Esophagus muscularis mucosa (tissue), 4 donors: Measurements from ENCODE around the gene KLHL29. TPM values are rescaled to one million over a fixed set of nuclear protein-coding genes. Genes with fewer than 3 reads are reported as not detected.

Source experiments
- DNase-seq: peaks from one replicate; pipeline ENCODE4 v3.0.0-alpha.2; 2017; ENCODE audit errors: extremely low spot score
- H3K27ac ChIP-seq, 4 donors: fragments of 200-600 bp; sonication (generic); replicated peaks in 1 of 4; 1 replicate in 3 of 4; 2 replicates in 1 of 4; pipeline ENCODE4 v1.5.1; 2016 to 2019; ENCODE audit warnings: mild to moderate bottlenecking in 1 of 4
- H3K27me3 ChIP-seq, 4 donors: fragments of 200-600 bp; sonication (generic); one replicate each; pipeline versions ENCODE4 v1.5.1 to v1.6.0; 2016 to 2019
- H3K36me3 ChIP-seq, 4 donors: fragments of 200-600 bp; sonication (generic); one replicate each; pipeline ENCODE4 v1.5.1; 2016 to 2019
- H3K4me1 ChIP-seq, 4 donors: fragments of 200-600 bp; sonication (generic); one replicate each; pipeline ENCODE4 v1.5.1; 2016 to 2019
- H3K4me3 ChIP-seq, 4 donors: fragments of 200-600 bp; sonication (generic); 1 replicate in 2 of 4; 2 replicates in 2 of 4; pipeline ENCODE4 v1.5.1; 2016 to 2019; ENCODE audit warnings: mild to moderate bottlenecking in 4 of 4, moderate library complexity in 1 of 4
- H3K9me3 ChIP-seq, 4 donors: fragments of 200-600 bp; sonication (generic); 1 replicate in 3 of 4; 2 replicates in 1 of 4; pipeline ENCODE4 v1.5.1; 2016 to 2019
- EP300 ChIP-seq: sonication (generic); formaldehyde crosslinking; IDR thresholded peaks from one replicate; pipeline ENCODE4 v1.6.1; 2017; ENCODE audit warnings: antibody characterized with exemption
- POLR2A ChIP-seq: fragments of 450-650 bp; IDR thresholded peaks from one replicate; pipeline ENCODE4 v1.6.1; 2017; ENCODE audit warnings: antibody characterized with exemption, moderate library complexity, mild to moderate bottlenecking, low read depth
- POLR2AphosphoS5 ChIP-seq, 2 donors: sonication (generic); formaldehyde crosslinking; IDR thresholded peaks; one replicate each; pipeline ENCODE4 v1.6.1; 2017; ENCODE audit warnings: antibody characterized with exemption in 2 of 2
- WGBS: methylation state at CpG from one replicate; pipeline ENCODE4 v1.1.5; 2018; 5-methylcytosine and 5-hydroxymethylcytosine counted together
- intact Hi-C: fragments of 100-400 bp; cut with DNase I; formaldehyde crosslinking; loops from one replicate; pipeline ENCODE4 v1.15.1; 2023
- total RNA-seq, 4 donors: library from RNA; depleted of rRNA; stranded (reverse); fragments of >200 nt; gene quantifications; one replicate each; pipeline versions ENCODE4 v1.1.0 to v1.2.1, GENCODE V29; 2016
- TF ChIP-seq, protein P1 (sequence below), 3 experiments: fragments of 200-600 bp in 2 of 3; fragments of 450-650 bp in 1 of 3; sonication (generic) in 2 of 3; IDR thresholded peaks; one replicate each; pipeline ENCODE4 v1.5.1; 2017 to 2019; ENCODE audit warnings: antibody characterized with exemption in 3 of 3, mild to moderate bottlenecking in 2 of 3, moderate library complexity in 1 of 3

Gene KLHL29
- total RNA-seq, 4 donors from 2014 or later = 22.0 to 26.1 (median 23.4) TPM

DNA sequence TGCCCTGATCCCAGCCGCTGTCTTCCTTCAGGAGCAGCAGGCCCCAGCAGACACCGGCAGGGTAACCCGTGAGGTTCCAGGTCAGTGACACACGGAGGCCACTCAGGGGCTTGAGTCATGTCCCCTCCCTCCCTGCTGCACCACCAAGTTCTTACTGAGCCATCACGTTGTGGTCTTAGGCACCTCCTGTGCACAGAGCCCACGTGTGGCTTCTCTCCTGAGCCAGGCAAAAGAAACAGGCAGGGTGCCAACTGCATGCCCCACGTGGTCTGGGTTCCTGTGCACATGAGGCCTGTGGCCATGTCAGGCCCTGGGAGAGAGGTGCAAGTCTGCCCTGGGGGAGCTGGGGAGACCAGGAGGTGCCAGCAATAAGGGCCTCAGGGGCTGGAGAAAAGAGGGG is 264.8 kb downstream of the KLHL29 start:
- Histone ChIP-seq H3K27ac (no peak overlapping the region), H3K36me3 (peaks cover 0 to 47% (median 11%) of the 10 kb centered on the region in 4 donors), H3K9me3 (no peaks in the 10 kb centered on the region), H3K27me3 (no peaks in the 10 kb centered on the region), H3K4me1 (peaks cover 0 to 5% (median 0%) of the 10 kb centered on the region in 4 donors), H3K4me3 (no peak overlapping the region)
- WGBS = 0% methylated on average over 1 of the region's 7 CpGs
- TF ChIP-seq EP300 (no peak), POLR2A (no peak), POLR2AphosphoS5 (IDR thresholded peaks at IDR 0.05) (no peak)
- TF ChIP-seq, protein P1, sequence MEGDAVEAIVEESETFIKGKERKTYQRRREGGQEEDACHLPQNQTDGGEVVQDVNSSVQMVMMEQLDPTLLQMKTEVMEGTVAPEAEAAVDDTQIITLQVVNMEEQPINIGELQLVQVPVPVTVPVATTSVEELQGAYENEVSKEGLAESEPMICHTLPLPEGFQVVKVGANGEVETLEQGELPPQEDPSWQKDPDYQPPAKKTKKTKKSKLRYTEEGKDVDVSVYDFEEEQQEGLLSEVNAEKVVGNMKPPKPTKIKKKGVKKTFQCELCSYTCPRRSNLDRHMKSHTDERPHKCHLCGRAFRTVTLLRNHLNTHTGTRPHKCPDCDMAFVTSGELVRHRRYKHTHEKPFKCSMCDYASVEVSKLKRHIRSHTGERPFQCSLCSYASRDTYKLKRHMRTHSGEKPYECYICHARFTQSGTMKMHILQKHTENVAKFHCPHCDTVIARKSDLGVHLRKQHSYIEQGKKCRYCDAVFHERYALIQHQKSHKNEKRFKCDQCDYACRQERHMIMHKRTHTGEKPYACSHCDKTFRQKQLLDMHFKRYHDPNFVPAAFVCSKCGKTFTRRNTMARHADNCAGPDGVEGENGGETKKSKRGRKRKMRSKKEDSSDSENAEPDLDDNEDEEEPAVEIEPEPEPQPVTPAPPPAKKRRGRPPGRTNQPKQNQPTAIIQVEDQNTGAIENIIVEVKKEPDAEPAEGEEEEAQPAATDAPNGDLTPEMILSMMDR (IDR thresholded peaks at IDR 0.05) = no peak
- intact Hi-C loops = no loop called here
- no peak for DNase-seq

DNA sequence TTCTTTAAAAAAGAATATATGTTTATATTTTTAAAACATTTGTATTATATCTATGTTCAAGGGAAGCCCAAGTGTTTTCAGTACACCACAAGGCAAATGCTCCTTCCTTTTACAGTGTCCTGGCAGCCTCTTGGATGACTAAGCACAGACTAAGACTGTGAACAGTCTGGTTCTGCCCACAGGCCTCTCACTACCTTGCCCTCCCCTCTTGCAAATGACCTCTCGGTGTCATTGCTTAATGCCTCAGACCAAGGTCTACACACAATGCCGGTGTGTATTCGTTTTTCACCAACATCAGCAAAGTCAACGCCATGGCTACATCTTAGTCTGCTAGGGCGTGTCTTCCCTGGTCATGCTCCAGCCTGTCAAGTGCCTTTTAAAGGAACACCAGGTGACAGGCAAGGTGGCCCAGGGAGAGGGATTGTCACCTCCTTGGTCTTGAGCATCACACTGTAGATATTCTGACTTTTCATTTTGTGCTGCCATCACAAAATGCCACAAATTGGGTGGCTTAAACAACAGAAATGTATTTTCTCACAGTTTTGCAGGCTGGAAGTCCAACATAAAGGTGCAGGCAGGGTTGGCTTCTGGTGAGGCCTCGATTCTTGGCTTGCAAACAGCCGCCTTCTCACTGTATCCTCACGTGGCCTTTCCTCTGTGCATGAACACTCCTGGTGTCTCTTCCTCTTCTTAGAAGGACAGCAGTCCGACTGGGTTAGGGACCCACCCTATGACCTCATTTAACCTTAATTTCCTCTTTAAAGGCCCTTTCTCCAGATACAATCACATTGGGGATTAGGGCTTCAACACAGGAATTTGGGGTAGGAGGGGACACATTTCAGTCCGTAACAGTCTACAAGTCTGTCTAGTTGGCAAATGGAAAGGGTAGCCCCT is 266.5 kb downstream of the KLHL29 start:
- intact Hi-C loops = no loop called here
- Histone ChIP-seq H3K4me3 (no peak overlapping the region), H3K27me3 (no peaks in the 10 kb centered on the region), H3K36me3 (peaks cover 0 to 42% (median 11%) of the 10 kb centered on the region in 4 donors), H3K27ac (no peak overlapping the region), H3K4me1 (peaks cover 0 to 10% (median 3%) of the 10 kb centered on the region in 4 donors), H3K9me3 (no peaks in the 10 kb centered on the region)
- WGBS = 85% methylated on average over 10 of the region's 10 CpGs
- TF ChIP-seq EP300 = no peak
- TF ChIP-seq POLR2AphosphoS5 (IDR thresholded peaks at IDR 0.05) = no peak
- no peak for TF ChIP-seq POLR2A
- TF ChIP-seq, protein P1 (IDR thresholded peaks at IDR 0.05) = no peak
- DNase-seq = no peak

DNA sequence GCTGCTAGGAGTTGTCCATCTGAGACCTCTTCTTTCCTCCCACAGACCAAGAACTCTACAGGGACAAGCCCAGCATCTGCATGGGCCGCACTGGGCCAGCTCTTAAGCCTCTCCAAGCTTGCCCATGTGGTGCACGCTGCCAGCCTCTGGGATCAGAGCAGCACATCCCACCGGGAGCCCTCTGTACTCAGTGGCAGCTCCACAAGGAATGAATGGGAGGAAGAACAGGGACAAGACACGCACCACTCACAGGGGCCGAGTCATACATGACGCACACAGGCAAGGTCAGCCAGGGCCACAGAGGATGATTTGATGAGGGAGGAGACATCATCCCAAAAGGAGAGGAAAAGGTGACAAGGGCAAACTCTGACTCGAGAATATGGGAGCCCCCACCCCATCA is 268.3 kb downstream of the KLHL29 start:
- no peaks in the 10 kb centered on the region for H3K9me3 ChIP-seq
- TF ChIP-seq, protein P1 (IDR thresholded peaks at IDR 0.05) = no peak
- WGBS = 84% methylated on average over 7 of the region's 7 CpGs
- DNase-seq = no peak
- H3K4me1 ChIP-seq = peaks cover 0 to 16% (median 6%) of the 10 kb centered on the region in 4 donors
- intact Hi-C loops = no loop called here
- peaks cover 0 to 26% (median 5%) of the 10 kb centered on the region in 4 donors for H3K36me3 ChIP-seq
- no peak overlapping the region for H3K4me3 ChIP-seq
- no peak overlapping the region for H3K27ac ChIP-seq
- H3K27me3 ChIP-seq = no peaks in the 10 kb centered on the region

DNA sequence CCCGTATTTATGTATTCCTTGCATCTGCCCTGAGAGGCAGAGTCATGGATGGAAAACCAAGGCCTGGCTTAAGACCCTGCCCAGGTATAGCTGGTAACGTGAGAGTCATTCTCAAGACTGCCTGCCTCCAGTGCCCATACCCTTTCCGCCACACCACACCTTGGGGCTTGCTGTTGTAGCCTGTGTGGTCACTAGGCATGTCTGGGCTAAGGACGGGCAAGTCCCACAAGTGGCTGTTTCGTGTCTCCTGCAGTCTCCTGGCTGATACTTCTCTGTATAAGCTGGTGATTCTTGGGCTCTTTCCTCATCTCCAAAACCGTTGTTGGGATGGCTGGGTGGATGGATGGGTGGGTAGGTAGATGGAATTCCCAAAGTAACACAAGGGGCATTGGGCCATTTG is 269.8 kb downstream of the KLHL29 start:
- WGBS = 100% methylated on average over 4 of the region's 6 CpGs
- Histone ChIP-seq H3K4me3 (no peak overlapping the region), H3K9me3 (no peaks in the 10 kb centered on the region), H3K27ac (no peak overlapping the region), H3K27me3 (no peaks in the 10 kb centered on the region), H3K36me3 (peaks cover 0 to 20% (median 4%) of the 10 kb centered on the region in 4 donors), H3K4me1 (peaks cover 0 to 12% (median 6%) of the 10 kb centered on the region in 4 donors)
- TF ChIP-seq POLR2AphosphoS5 (IDR thresholded peaks at IDR 0.05) = no peak
- TF ChIP-seq POLR2A = no peak
- TF ChIP-seq, protein P1 (IDR thresholded peaks at IDR 0.05) = no peak
- TF ChIP-seq EP300 = no peak
- intact Hi-C loops = no loop called here
- no peak for DNase-seq
